ENCODE results near the gene IFNA21.

DNA sequence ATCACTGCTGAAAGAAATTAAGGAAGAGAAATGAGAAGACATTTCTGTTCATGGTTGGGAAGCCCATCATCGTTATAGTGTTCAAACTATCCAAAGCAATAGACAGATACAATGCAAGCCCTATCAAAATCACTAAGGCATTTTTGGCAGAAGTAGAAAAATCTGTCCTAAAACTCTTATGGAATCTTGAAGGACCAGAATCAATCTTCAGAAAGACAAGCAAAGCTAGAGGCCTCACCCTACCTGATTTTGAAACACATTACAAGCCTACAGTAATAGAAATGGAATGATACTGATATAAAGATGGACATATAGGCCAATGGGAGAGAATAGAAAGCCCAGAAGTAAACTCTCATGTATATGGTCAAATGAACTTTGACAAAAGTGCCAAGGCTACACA is 4.9 kb upstream of the IFNA21 start:
- TF ChIP-seq, protein P1, sequence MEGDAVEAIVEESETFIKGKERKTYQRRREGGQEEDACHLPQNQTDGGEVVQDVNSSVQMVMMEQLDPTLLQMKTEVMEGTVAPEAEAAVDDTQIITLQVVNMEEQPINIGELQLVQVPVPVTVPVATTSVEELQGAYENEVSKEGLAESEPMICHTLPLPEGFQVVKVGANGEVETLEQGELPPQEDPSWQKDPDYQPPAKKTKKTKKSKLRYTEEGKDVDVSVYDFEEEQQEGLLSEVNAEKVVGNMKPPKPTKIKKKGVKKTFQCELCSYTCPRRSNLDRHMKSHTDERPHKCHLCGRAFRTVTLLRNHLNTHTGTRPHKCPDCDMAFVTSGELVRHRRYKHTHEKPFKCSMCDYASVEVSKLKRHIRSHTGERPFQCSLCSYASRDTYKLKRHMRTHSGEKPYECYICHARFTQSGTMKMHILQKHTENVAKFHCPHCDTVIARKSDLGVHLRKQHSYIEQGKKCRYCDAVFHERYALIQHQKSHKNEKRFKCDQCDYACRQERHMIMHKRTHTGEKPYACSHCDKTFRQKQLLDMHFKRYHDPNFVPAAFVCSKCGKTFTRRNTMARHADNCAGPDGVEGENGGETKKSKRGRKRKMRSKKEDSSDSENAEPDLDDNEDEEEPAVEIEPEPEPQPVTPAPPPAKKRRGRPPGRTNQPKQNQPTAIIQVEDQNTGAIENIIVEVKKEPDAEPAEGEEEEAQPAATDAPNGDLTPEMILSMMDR (IDR thresholded peaks at IDR 0.05; ENCODE audit: extremely low read depth in 1 of 2, insufficient read depth in 1 of 2, low read depth in 1 of 2, low read length in 2 of 2): no peak
- no peak for TF ChIP-seq JUN (IDR thresholded peaks at IDR 0.05; ENCODE audit: borderline replicate concordance, insufficient read depth, insufficient read length, low read depth)
- no peak for TF ChIP-seq POLR2A (IDR thresholded peaks at IDR 0.05; ENCODE audit: low read depth, low read length)
- no peak for TF ChIP-seq POLR2AphosphoS5 (IDR thresholded peaks at IDR 0.05; ENCODE audit: insufficient read depth, low read depth, low read length)
- TF ChIP-seq FOS (IDR thresholded peaks at IDR 0.05; ENCODE audit: borderline replicate concordance, insufficient read depth, low read length): no peak
- TF ChIP-seq, protein P2, sequence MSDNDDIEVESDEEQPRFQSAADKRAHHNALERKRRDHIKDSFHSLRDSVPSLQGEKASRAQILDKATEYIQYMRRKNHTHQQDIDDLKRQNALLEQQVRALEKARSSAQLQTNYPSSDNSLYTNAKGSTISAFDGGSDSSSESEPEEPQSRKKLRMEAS (IDR thresholded peaks at IDR 0.05; ENCODE audit: insufficient read depth, insufficient read length): no peak
- no peak for TF ChIP-seq MYC (IDR thresholded peaks at IDR 0.05; ENCODE audit: low read depth, low read length)
- no peak for TF ChIP-seq EZH2 (IDR thresholded peaks at IDR 0.05; ENCODE audit: borderline replicate concordance, low read depth, low read length, severe bottlenecking)

Data from endothelial cell of umbilical vein (primary cell).